ENCODE results near the gene XPOT.

- TF ChIP-seq CTCF (IDR thresholded peaks at IDR 0.05; ENCODE audit: low read depth, low read length, missing input control) (no peak), EGR1 (IDR thresholded peaks at IDR 0.05; ENCODE audit: low read depth in 2 of 2) (no peak), SP1 (IDR thresholded peaks at IDR 0.05) (no peak), GABPA (IDR thresholded peaks at IDR 0.05 in 1 of 2, conservative IDR thresholded peaks at IDR 0.05 in 1 of 2) (no peak), ATF3 (IDR thresholded peaks at IDR 0.05) (no peak), REST (IDR thresholded peaks at IDR 0.05) (no peak), RAD21 (IDR thresholded peaks at IDR 0.05) (no peak), MAX (IDR thresholded peaks at IDR 0.05) (no peak)
Observed at GRCh38 chr12:64470495-64470894, 66.3 kb downstream of the XPOT start.

Data from liver (tissue), 3 donors.